ENCODE measurements around the gene SNX10.

SNX10 gene

GRCh38 chr7:26370011-26370410 lies 78.3 kb downstream of the SNX10 start:
- no peak for DNase-seq

- no peak for DNase-seq
Observed at GRCh38 chr7:26372249-26372648, 80.6 kb downstream of the SNX10 start.

DNA sequence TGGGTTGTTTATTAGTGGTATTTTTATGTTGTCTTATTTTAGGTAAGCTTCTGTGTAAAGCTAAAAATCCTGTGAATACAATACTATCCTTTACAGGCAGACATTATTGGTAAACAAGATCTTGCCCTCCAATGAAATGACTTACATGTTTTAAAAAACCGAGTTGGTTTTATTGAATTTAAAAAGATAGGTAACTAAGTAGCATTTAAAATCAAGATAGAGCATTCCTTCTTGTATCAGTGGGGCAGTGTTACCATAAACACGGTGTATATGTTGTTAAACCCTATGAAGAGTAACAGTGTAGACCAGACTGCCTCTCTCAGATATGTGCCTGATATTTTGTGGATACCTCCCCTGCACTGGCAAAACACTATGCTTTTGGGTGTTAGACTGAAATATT lies 81.0 kb downstream of the SNX10 start:
- no peak for DNase-seq

- DNase-seq = no peak
Observed at GRCh38 chr7:26374647-26375373, 83.1 kb downstream of the SNX10 start.

DNA sequence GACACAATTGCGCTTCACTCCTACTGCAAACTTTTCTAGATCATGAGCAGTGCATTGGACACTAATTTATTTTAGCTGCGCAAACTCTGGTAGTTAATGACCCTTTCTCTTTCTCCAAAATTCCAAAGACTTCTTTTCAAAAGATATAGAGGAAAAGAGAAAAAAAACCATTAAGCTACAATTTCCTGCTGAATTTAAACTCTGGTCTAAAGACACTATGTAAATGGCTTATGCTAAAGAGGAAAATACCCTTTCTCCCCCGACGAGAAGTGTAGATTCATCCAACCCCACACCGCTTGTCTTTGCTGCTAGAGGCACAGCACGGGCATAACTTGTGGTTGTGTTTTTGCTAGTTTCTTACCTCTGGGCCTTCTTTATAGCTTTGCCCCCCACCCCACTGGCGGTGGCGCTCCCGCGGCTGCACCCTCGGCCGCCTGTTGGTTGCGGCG lies 84.1 kb downstream of the SNX10 start:
- no peak for DNase-seq

DNA sequence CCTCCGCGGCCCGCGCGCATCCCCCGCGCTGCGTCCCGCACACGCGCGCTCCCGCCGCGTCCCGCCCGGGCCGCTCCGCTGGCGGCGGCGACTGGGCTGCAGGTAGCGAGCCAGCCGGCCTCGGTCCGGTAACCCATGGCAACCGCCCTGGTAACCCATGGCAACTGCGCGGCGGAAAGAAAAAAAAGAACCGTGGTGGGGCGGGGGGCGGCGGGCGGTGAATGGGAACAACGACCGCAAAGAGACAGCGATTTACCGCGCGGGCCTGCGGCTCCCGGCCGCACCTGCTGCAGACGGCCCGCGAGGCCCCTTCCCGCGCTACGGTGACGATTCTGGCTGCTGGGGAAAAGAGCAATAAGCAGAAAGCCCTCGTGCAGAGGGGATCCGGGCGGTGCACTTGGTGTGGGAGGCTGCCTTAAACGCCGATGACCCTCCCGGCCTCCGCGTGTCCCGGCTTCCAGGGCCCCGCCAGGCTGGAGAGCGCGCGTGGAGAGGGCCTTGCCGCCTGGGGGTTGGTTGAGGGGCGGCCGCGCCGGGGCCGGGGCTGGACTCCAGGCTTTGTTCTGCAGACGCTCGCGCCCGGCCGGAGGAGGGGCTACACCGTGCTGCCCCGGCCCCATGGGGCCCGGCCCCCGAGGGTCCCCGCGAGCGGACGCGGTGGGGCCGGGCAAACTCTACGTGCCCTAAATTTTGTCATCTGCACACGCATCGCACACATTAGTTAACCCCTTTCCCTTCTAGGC lies 84.7 kb downstream of the SNX10 start:
- peak; percentile 29 for DNase-seq

DNA sequence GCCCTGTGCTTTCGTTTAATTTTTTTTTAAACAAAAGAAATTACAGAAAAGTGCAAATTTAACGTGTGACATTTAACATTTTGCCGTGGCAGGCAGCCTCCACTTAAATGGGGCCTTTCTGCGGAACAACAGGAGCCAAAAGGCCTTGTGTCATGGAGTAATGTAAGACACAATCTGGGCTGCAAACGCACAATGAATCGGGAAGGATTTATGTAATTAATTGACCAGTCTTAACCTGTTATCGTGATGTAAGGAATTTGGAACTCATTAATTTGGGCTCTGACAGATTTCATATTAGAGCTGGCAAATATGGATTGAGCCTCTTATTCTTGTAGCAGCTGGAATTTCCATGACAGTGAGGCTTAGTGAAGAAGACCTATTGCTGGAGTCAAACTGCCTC lies 86.4 kb downstream of the SNX10 start:
- no peak for DNase-seq

GRCh38 chr7:26379711-26380110 lies 88.0 kb downstream of the SNX10 start:
- DNase-seq = no peak

DNA sequence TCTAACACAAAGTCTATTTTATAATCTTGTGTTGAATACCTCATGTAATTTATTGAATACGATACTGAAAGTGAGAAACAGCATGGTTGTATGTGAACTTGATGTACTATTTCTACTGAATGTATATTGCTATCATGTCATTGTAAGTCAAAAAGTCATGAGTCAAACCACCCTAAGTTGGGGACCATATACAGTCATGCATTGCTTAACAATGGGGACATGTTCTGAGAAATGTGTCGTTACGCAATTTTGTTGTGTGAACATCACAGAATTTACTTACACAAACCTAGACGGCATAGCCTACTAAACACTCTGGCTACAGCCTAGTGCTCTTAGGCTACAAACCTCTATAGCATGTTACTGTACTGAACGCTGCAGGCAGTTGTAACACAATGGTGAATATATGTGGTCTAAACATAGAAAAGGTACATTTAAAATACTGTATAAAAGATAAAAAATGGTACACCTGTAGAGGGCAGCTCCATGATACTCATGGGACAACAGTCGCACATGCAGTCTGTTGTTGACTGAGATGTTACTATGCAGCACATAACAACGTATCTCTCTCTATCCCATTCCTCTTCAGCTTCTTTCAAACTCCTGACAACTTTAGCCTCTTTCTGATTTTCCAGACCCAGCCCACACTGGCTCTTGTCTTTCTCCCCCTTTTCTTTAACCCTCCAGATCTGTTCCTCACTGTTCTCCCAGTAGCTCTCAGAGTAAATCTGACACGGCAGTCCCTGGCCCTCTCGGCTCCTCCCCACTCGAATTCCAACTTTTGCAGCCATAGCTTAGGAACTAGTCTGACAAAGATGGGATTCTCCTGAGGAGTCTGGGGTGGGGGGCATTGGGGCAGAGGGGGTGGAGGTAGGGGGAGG lies 90.1 kb downstream of the SNX10 start:
- DNase-seq = no peak

- no peak for DNase-seq
Observed at GRCh38 chr7:26385240-26385639, 93.6 kb downstream of the SNX10 start.

DNA sequence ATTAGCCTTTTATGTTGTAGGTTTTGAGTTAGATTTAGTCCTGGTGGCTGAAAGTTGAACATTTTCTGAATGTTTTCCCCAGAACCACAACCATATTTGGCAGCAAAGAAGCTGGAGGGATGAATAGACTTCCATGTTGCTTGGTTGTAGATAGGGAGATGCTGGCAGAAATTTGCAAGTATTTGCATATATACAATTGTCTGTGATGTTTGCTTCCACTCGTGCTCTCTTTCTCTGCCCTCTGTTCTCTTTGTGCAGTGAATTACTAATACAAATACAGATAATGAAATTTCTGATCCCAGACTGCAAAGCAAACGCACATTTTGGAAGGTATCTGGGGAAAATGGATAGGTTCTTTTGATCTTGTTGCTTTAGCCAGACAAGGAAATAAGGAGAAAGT lies 96.1 kb downstream of the SNX10 start:
- no peak for DNase-seq

GRCh38 chr7:26388256-26388655 lies 96.6 kb downstream of the SNX10 start:
- no peak for DNase-seq

GRCh38 chr7:26390016-26390415 lies 98.4 kb downstream of the SNX10 start:
- DNase-seq = no peak

DNA sequence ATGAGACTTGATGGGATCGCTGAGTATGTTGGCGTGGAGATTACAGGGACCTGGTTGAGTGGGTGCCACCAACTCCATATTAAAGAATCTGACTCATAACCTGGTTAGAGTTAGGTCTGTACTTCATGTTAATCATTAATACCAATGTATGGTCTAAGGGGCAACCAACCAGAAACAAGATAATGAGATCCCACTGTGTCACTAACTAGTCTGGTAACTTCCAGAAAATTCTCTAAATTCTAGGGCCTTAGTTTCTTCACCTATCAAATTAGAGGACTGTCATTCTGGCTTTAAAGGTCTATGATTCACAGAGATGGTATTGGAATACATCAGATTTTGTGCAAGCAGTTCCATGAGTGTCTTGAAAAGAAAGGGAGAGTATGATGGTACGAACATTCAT lies 102.2 kb downstream of the SNX10 start:
- DNase-seq = no peak

GRCh38 chr7:26397332-26397731 lies 105.7 kb downstream of the SNX10 start:
- no peak for DNase-seq

DNA sequence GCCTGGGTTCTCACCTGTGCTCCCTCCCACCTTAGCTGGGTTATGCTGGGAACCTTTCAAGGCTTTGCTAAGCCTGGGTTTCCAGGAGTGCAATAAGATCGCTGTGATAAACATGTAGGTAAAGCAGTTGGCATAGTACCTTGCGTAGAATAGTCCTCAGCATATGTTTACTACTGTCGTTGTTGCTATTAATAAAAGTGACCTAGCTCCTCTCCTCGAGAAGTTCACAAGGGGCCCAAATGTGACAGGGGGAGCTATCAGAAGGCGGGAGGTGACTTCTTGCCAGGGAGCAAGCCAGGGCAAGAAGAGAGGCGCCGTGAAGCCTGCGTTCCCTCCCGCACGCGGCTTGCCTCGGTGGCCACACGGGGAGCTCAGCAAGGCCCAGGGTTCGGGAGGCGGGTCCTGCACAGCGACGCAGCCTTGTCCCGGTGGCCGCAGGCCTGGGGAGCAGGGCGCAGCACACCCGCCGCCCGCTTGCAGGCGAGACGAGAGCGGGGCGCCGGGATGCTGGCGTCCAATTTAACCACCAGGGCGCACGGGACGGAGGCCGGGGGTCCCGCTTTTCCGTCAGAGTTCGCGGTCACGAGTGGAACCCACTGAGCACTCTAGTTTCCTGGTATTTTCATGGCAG lies 106.2 kb downstream of the SNX10 start:
- DNase-seq = no peak

- peak; percentile 21 for DNase-seq
Observed at GRCh38 chr7:26398427-26398755, 106.7 kb downstream of the SNX10 start.

DNA sequence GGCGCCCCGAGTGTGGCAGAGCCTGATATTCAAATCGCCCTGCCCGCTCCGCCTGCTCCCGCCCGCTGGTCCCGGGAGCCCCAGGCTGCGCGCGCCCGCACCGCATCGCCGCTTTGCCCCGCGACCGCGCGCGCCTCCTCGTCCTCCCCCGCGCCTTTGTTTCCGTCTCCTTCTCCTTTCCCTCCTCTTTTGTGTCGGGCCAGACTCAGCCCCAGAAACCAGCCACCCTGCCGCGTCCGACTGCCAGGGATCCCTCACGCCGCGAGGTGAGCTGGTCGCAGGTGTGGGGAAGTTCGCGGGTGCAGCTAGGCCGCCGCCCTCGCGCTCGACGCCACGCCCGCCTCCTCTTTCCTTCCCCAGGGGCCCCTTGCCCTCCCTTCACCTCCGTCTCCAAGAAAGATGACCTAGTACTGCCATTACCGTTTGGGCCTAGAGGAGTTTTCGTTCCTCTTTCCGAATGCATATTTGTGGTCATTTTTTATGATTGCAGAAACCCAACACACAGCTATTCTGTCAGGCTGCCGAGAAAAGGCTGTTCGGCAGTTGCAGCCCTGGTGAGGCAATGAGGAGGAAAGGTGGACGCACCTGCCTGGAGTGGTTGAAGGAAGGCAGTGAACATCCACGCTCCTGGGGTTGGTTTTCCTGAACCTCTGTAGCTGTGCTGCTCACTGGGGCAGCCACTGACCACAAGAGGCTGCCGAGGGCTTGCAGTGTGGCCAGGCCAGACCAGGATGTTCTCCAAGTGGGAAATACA lies 107.3 kb downstream of the SNX10 start:
- peak; percentile 18 for DNase-seq

GRCh38 chr7:26399736-26400135 lies 108.1 kb downstream of the SNX10 start:
- no peak for DNase-seq

GRCh38 chr7:26403640-26404039 lies 112.0 kb downstream of the SNX10 start:
- DNase-seq = no peak

- no peak for DNase-seq
Observed at GRCh38 chr7:26404189-26404996, 112.7 kb downstream of the SNX10 start.

DNA sequence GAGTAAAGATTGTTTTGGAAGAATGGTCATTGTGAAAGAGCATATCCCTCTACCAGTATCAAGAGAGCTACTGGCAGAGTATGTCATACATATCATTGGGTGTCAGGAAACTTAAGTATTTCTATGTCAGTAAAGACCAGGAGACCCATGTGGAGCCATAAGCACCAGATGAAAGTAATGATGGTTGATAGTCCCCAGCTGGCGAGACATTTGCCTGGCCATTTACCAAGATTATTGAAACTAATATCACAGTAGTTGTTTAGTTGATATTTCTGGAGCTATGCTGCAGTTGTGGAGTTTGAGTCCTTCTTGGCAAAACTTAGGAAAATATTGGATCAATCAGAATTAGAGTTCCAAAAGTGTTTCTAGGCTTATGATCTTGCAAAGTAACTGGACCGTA lies 114.8 kb downstream of the SNX10 start:
- DNase-seq = no peak
